GM23338 (cell line): ENCODE data around the gene MRO. TPM values are rescaled to one million over a fixed set of nuclear protein-coding genes. Genes with fewer than 3 reads are reported as not detected.

Experiments
- ATAC-seq: fragments of 200-7000 bp; cut with Tn5 transposase; 3 replicates; pipeline ENCODE4 v1.9.1; 2020
- DNase-seq: peaks from one replicate; pipeline ENCODE4 v3.0.0-alpha.2; 2015; ENCODE audit warnings: low spot score
- H2AFZ ChIP-seq: fragments of 200-600 bp; sonication (generic); 2 replicates; pipeline ENCODE4 v1.8.0; 2016; ENCODE audit warnings: antibody characterized with exemption, mild to moderate bottlenecking, moderate library complexity
- H3F3A ChIP-seq: fragments of 200-600 bp; sonication (generic); replicated peaks from 2 replicates; pipeline ENCODE4 v1.8.0; 2017; ENCODE audit warnings: antibody characterized with exemption, mixed run types, low read depth
- H3K27ac ChIP-seq: fragments of 200-600 bp; sonication (generic); 2 replicates; pipeline ENCODE4 v1.6.1; 2016; ENCODE audit warnings: low read depth
- H3K27me3 ChIP-seq: fragments of 200-600 bp; sonication (generic); 2 replicates; pipeline ENCODE4 v1.8.0; 2016; ENCODE audit warnings: mild to moderate bottlenecking, mixed run types, moderate library complexity; ENCODE audit not compliant: insufficient read depth
- H3K36me3 ChIP-seq: fragments of 200-600 bp; sonication (generic); 2 replicates; pipeline ENCODE4 v1.8.0; 2016; ENCODE audit warnings: mild to moderate bottlenecking; ENCODE audit not compliant: insufficient read depth
- H3K4me1 ChIP-seq: fragments of 200-600 bp; sonication (generic); 2 replicates; pipeline ENCODE4 v1.8.0; 2016; ENCODE audit warnings: mild to moderate bottlenecking, moderate library complexity; ENCODE audit not compliant: insufficient read depth
- H3K4me2 ChIP-seq: fragments of 200-600 bp; sonication (generic); 2 replicates; pipeline ENCODE4 v1.7.1; 2017; ENCODE audit warnings: mixed run types
- H3K4me3 ChIP-seq: fragments of 200-600 bp; sonication (generic); 2 replicates; pipeline ENCODE4 v1.6.1; 2016; ENCODE audit warnings: mixed run types
- H3K79me2 ChIP-seq: fragments of 200-600 bp; sonication (generic); replicated peaks from 2 replicates; pipeline ENCODE4 v1.8.0; 2017; ENCODE audit warnings: mild to moderate bottlenecking; ENCODE audit not compliant: insufficient read depth
- H3K9me2 ChIP-seq: fragments of 200-600 bp; sonication (generic); 2 replicates; pipeline ENCODE4 v1.8.0; 2017; ENCODE audit not compliant: insufficient read depth
- H4K20me1 ChIP-seq: fragments of 200-600 bp; sonication (generic); replicated peaks from 2 replicates; pipeline ENCODE4 v1.8.0; 2017; ENCODE audit warnings: mild to moderate bottlenecking; ENCODE audit not compliant: insufficient read depth
- H3K27ac Mint-ChIP-seq: 2 replicates; pipeline ENCODE4 v1.8.0; 2020; ENCODE audit warnings: inconsistent platforms, mild to moderate bottlenecking, moderate library complexity, mixed read lengths
- H3K27me3 Mint-ChIP-seq: 3 replicates; pipeline ENCODE4 v1.8.0; 2022; ENCODE audit warnings: low read depth, mild to moderate bottlenecking, moderate library complexity, mixed read lengths, inconsistent platforms; ENCODE audit not compliant: insufficient read depth, poor library complexity
- H3K36me3 Mint-ChIP-seq: 3 replicates; pipeline ENCODE4 v1.8.0; 2021; ENCODE audit warnings: low read depth, mild to moderate bottlenecking, inconsistent platforms, moderate library complexity, mixed read lengths
- H3K4me1 Mint-ChIP-seq: 3 replicates; pipeline ENCODE4 v1.8.0; 2020; ENCODE audit warnings: mild to moderate bottlenecking, inconsistent platforms, mixed read lengths
- H3K4me3 Mint-ChIP-seq: 3 replicates; pipeline ENCODE4 v1.8.0; 2021; ENCODE audit warnings: moderate library complexity, mild to moderate bottlenecking, inconsistent platforms, mixed read lengths
- H3K9me3 Mint-ChIP-seq: 3 replicates; pipeline ENCODE4 v1.8.0; 2020; ENCODE audit warnings: moderate library complexity, mild to moderate bottlenecking, inconsistent platforms, mixed read lengths
- EZH2 ChIP-seq: fragments of 200-600 bp; sonication (generic); IDR thresholded peaks from one replicate; pipeline ENCODE4 v1.8.0; 2017; ENCODE audit warnings: antibody characterized with exemption, mild to moderate bottlenecking, low read depth; ENCODE audit not compliant: unreplicated experiment
- EZH2phosphoT487 ChIP-seq: fragments of 200-600 bp; sonication (generic); IDR thresholded peaks from one replicate; pipeline ENCODE4 v1.8.1; 2018; ENCODE audit warnings: antibody characterized with exemption; ENCODE audit not compliant: unreplicated experiment
- JUNB ChIP-seq: IDR thresholded peaks from one replicate; pipeline ENCODE4 v1.6.1; 2016; ENCODE audit warnings: antibody characterized with exemption; ENCODE audit not compliant: unreplicated experiment
- NANOG ChIP-seq: IDR thresholded peaks from 2 replicates; pipeline ENCODE4 v1.6.1; 2016; ENCODE audit warnings: antibody characterized with exemption, borderline replicate concordance
- STAT1 ChIP-seq: IDR thresholded peaks from one replicate; pipeline ENCODE4 v1.6.1; 2016; ENCODE audit warnings: antibody characterized with exemption; ENCODE audit not compliant: unreplicated experiment
- polyA plus RNA-seq: library from polyadenylated mRNA; unstranded; fragments of >200 nt; fragmentation: Nextera tagmentation; extraction: Ambion mirVana; gene quantifications from 2 replicates; pipeline ENCODE4 v1.2.1, GENCODE V29; 2016
- total RNA-seq: library from RNA; depleted of rRNA; stranded (reverse); fragments of >200 nt; shearing (Covaris generic); gene quantifications from 2 replicates; pipeline ENCODE4 v1.2.3, GENCODE V29; 2014; rRNA removed
- TF ChIP-seq, protein P1 (sequence below): IDR thresholded peaks from 2 replicates; pipeline ENCODE4 v1.6.1; 2016; ENCODE audit warnings: antibody characterized with exemption
- TF ChIP-seq, protein P2 (sequence below): IDR thresholded peaks from one replicate; pipeline ENCODE4 v1.6.1; 2018; ENCODE audit warnings: antibody characterized with exemption; ENCODE audit not compliant: unreplicated experiment

The MRO gene
- total and polyA plus RNA-seq, 2 experiments from 2014 or later, result 0.78 to 0.80 TPM

DNA sequence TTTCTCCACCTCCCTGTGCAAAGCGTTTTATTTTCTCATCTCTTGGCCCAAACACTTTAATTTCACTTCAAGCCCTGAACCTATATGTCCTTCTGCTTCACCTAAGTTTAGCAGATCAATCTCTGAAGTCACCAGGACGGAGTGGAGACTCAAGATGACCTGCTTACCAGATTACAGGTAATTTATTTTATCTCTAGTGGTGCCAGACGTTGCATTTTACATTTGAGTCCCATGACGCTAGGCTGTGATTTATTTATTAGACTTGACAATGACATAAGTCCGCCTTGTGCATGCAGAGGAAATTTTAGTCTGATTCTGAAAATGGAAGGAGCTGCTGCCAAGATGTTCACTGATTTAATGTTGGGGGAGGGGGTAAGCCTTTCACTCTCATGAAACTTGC lies 73.9 kb downstream of the MRO start:
- Histone ChIP-seq H3K27ac (no peak overlapping the region), H3K79me2 (no peaks in the 10 kb centered on the region), H2AFZ (no peak overlapping the region), H3K36me3 (no peaks in the 10 kb centered on the region), H3K9me2 (peaks cover 14% of the 10 kb centered on the region), H4K20me1 (no peaks in the 10 kb centered on the region), H3K4me3 (no peak overlapping the region), H3F3A (no peaks in the 10 kb centered on the region), H3K4me1 (peaks cover 10% of the 10 kb centered on the region), H3K4me2 (no peak overlapping the region), H3K27me3 (no peaks in the 10 kb centered on the region)
- DNase-seq, result no peak
- TF ChIP-seq, protein P1, sequence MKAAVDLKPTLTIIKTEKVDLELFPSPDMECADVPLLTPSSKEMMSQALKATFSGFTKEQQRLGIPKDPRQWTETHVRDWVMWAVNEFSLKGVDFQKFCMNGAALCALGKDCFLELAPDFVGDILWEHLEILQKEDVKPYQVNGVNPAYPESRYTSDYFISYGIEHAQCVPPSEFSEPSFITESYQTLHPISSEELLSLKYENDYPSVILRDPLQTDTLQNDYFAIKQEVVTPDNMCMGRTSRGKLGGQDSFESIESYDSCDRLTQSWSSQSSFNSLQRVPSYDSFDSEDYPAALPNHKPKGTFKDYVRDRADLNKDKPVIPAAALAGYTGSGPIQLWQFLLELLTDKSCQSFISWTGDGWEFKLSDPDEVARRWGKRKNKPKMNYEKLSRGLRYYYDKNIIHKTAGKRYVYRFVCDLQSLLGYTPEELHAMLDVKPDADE, result no peak
- TF ChIP-seq EZH2phosphoT487 (no peak), JUNB (no peak), STAT1 (no peak), NANOG (no peak), EZH2 (no peak)
- TF ChIP-seq, protein P2, sequence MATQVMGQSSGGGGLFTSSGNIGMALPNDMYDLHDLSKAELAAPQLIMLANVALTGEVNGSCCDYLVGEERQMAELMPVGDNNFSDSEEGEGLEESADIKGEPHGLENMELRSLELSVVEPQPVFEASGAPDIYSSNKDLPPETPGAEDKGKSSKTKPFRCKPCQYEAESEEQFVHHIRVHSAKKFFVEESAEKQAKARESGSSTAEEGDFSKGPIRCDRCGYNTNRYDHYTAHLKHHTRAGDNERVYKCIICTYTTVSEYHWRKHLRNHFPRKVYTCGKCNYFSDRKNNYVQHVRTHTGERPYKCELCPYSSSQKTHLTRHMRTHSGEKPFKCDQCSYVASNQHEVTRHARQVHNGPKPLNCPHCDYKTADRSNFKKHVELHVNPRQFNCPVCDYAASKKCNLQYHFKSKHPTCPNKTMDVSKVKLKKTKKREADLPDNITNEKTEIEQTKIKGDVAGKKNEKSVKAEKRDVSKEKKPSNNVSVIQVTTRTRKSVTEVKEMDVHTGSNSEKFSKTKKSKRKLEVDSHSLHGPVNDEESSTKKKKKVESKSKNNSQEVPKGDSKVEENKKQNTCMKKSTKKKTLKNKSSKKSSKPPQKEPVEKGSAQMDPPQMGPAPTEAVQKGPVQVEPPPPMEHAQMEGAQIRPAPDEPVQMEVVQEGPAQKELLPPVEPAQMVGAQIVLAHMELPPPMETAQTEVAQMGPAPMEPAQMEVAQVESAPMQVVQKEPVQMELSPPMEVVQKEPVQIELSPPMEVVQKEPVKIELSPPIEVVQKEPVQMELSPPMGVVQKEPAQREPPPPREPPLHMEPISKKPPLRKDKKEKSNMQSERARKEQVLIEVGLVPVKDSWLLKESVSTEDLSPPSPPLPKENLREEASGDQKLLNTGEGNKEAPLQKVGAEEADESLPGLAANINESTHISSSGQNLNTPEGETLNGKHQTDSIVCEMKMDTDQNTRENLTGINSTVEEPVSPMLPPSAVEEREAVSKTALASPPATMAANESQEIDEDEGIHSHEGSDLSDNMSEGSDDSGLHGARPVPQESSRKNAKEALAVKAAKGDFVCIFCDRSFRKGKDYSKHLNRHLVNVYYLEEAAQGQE, result no peak
- Mint-ChIP-seq H3K36me3 (peaks cover 17% of the 10 kb centered on the region), H3K27ac (no peak overlapping the region), H3K4me1 (peaks cover 19% of the 10 kb centered on the region), H3K9me3 (peaks cover 13% of the 10 kb centered on the region), H3K27me3 (peaks cover 7% of the 10 kb centered on the region), H3K4me3 (no peak overlapping the region)
- ATAC-seq, result no peak

Other genes with a start within 250 kb of the MRO start
- gene ME2, start 59.1 kb upstream of the MRO start, total RNA-seq, result 101 and 102 TPM in 2 replicates
- 61.0 and 62.8 TPM in 2 replicates for gene ME2, start 59.1 kb upstream of the MRO start, polyA plus RNA-seq
- 3.2 and 3.8 TPM in 2 replicates for gene ELAC1, start 148.0 kb upstream of the MRO start, total RNA-seq
- gene ELAC1, start 148.0 kb upstream of the MRO start, polyA plus RNA-seq, result 2.8 and 3.4 TPM in 2 replicates
- gene SMAD4, start 210.2 kb upstream of the MRO start, total RNA-seq, result 103 and 123 TPM in 2 replicates
- gene SMAD4, start 210.2 kb upstream of the MRO start, polyA plus RNA-seq, result 41.9 and 42.5 TPM in 2 replicates